ENCODE results near the gene GEMIN5.

The GEMIN5 gene

GRCh38 chr5:154868702-154869101 lies 69.3 kb downstream of the GEMIN5 start:
- TF ChIP-seq GATA3 (IDR thresholded peaks at IDR 0.05; ENCODE audit: low read depth, low read length) (no peak), GATA2 (IDR thresholded peaks at IDR 0.05; ENCODE audit: low read depth, low read length) (no peak)

GRCh38 chr5:154866841-154867240 lies 71.2 kb downstream of the GEMIN5 start:
- TF ChIP-seq GATA3 (IDR thresholded peaks at IDR 0.05; ENCODE audit: low read depth, low read length) (no peak), GATA2 (IDR thresholded peaks at IDR 0.05; ENCODE audit: low read depth, low read length) (no peak)

- TF ChIP-seq GATA2 (IDR thresholded peaks at IDR 0.05; ENCODE audit: low read depth, low read length) (no peak), GATA3 (IDR thresholded peaks at IDR 0.05; ENCODE audit: low read depth, low read length) (no peak)
Measured at GRCh38 chr5:154865466-154866184, 72.4 kb downstream of the GEMIN5 start.

- TF ChIP-seq GATA3 (IDR thresholded peaks at IDR 0.05; ENCODE audit: low read depth, low read length): no peak
- TF ChIP-seq GATA2 (IDR thresholded peaks at IDR 0.05; ENCODE audit: low read depth, low read length): no peak
Measured at GRCh38 chr5:154863291-154864080, 74.5 kb downstream of the GEMIN5 start.

- TF ChIP-seq GATA3 (IDR thresholded peaks at IDR 0.05; ENCODE audit: low read depth, low read length) (no peak), GATA2 (IDR thresholded peaks at IDR 0.05; ENCODE audit: low read depth, low read length) (no peak)
Measured at GRCh38 chr5:154862766-154863165, 75.2 kb downstream of the GEMIN5 start.

GRCh38 chr5:154861946-154862345 lies 76.1 kb downstream of the GEMIN5 start:
- TF ChIP-seq GATA3 (IDR thresholded peaks at IDR 0.05; ENCODE audit: low read depth, low read length) (no peak), GATA2 (IDR thresholded peaks at IDR 0.05; ENCODE audit: low read depth, low read length) (no peak)

GRCh38 chr5:154860765-154861164 lies 77.2 kb downstream of the GEMIN5 start:
- TF ChIP-seq GATA3 (IDR thresholded peaks at IDR 0.05; ENCODE audit: low read depth, low read length): no peak
- no peak for TF ChIP-seq GATA2 (IDR thresholded peaks at IDR 0.05; ENCODE audit: low read depth, low read length)

- TF ChIP-seq GATA3 (IDR thresholded peaks at IDR 0.05; ENCODE audit: low read depth, low read length): no peak
Measured at GRCh38 chr5:154860123-154860522, 77.9 kb downstream of the GEMIN5 start.

- TF ChIP-seq GATA2 (IDR thresholded peaks at IDR 0.05; ENCODE audit: low read depth, low read length): no peak
- TF ChIP-seq GATA3 (IDR thresholded peaks at IDR 0.05; ENCODE audit: low read depth, low read length): no peak
Measured at GRCh38 chr5:154858972-154859871, 78.8 kb downstream of the GEMIN5 start.

- TF ChIP-seq GATA3 (IDR thresholded peaks at IDR 0.05; ENCODE audit: low read depth, low read length) (no peak), GATA2 (IDR thresholded peaks at IDR 0.05; ENCODE audit: low read depth, low read length) (no peak)
Measured at GRCh38 chr5:154858297-154858971, 79.6 kb downstream of the GEMIN5 start, which contains the start of gene CNOT8. TSS of gene CNOT8 (plus strand) at chr5:154858627. CDS start at chr5:154863279, 4,652 bp downstream.

GRCh38 chr5:154857530-154858296 lies 80.3 kb downstream of the GEMIN5 start:
- no peak for TF ChIP-seq GATA3 (IDR thresholded peaks at IDR 0.05; ENCODE audit: low read depth, low read length)
- no peak for TF ChIP-seq GATA2 (IDR thresholded peaks at IDR 0.05; ENCODE audit: low read depth, low read length)

- no peak for TF ChIP-seq GATA2 (IDR thresholded peaks at IDR 0.05; ENCODE audit: low read depth, low read length)
- TF ChIP-seq GATA3 (IDR thresholded peaks at IDR 0.05; ENCODE audit: low read depth, low read length): no peak
Measured at GRCh38 chr5:154851351-154851750, 86.7 kb downstream of the GEMIN5 start.

Measured in SH-SY5Y (cell line).